SK-N-SH treated with all-trans-retinoic acid at 6 μM for 48 hours (cell line): Measurements from ENCODE around the gene CALML3.

Source experiments
- ATAC-seq: fragments of 200-7000 bp; cut with Tn5 transposase; 3 replicates; pipeline ENCODE4 v1.9.1; 2020; ENCODE audit warnings: mild to moderate bottlenecking, moderate library complexity
- ARNTL ChIP-seq: fragments of 450-650 bp; formaldehyde crosslinking; IDR thresholded peaks from 2 replicates; pipeline ENCODE4 v1.5.0; 2020; ENCODE audit warnings: low read depth, mild to moderate bottlenecking, moderate library complexity, borderline replicate concordance
- BACH2 ChIP-seq: fragments of 250-450 bp; sonication (Bioruptor Pico); IDR thresholded peaks from 2 replicates; pipeline ENCODE4 v1.9.0; 2021; ENCODE audit warnings: mild to moderate bottlenecking, borderline replicate concordance
- CREB5 ChIP-seq: fragments of 250-450 bp; sonication (Bioruptor Pico); IDR thresholded peaks from 2 replicates; pipeline ENCODE4 v1.5.1; 2020; ENCODE audit warnings: low read depth, mild to moderate bottlenecking, moderate library complexity
- CSDC2 ChIP-seq: fragments of 250-450 bp; sonication (Bioruptor Pico); IDR thresholded peaks from 2 replicates; pipeline ENCODE4 v1.5.0; 2020; ENCODE audit warnings: mild to moderate bottlenecking, moderate library complexity
- CSRNP3 ChIP-seq: fragments of 250-450 bp; sonication (Bioruptor Pico); IDR thresholded peaks from 2 replicates; pipeline ENCODE4 v1.5.1; 2021; ENCODE audit warnings: mild to moderate bottlenecking, moderate library complexity
- ESRRG ChIP-seq: fragments of 250-450 bp; sonication (Bioruptor Pico); IDR thresholded peaks from 2 replicates; pipeline ENCODE4 v1.6.1; 2021; ENCODE audit warnings: mild to moderate bottlenecking
- POU6F1 ChIP-seq: fragments of 250-450 bp; sonication (Bioruptor Pico); IDR thresholded peaks from 2 replicates; pipeline ENCODE4 v1.8.0; 2021; ENCODE audit warnings: low read depth, mild to moderate bottlenecking, moderate library complexity, borderline replicate concordance
- PPARA ChIP-seq: fragments of 250-450 bp; sonication (Bioruptor Pico); IDR thresholded peaks from 2 replicates; pipeline ENCODE4 v1.5.0; 2020; ENCODE audit warnings: mild to moderate bottlenecking, borderline replicate concordance
- TCF4 ChIP-seq: fragments of 250-450 bp; sonication (Bioruptor Pico); IDR thresholded peaks from 2 replicates; pipeline ENCODE4 v1.8.0; 2021; ENCODE audit warnings: mild to moderate bottlenecking, moderate library complexity, borderline replicate concordance
- TOX ChIP-seq: fragments of 250-450 bp; sonication (Bioruptor Pico); IDR thresholded peaks from 2 replicates; pipeline ENCODE4 v1.8.0; 2021; ENCODE audit warnings: mild to moderate bottlenecking, moderate library complexity, borderline replicate concordance
- TSHZ2 ChIP-seq: fragments of 250-450 bp; sonication (Bioruptor Pico); IDR thresholded peaks from 2 replicates; pipeline ENCODE4 v1.5.0; 2020; ENCODE audit warnings: mild to moderate bottlenecking, moderate library complexity
- ZC3H10 ChIP-seq: fragments of 250-450 bp; sonication (Bioruptor Pico); IDR thresholded peaks from 2 replicates; pipeline ENCODE4 v1.5.1; 2021; ENCODE audit warnings: mild to moderate bottlenecking, moderate library complexity
- ZFP3 ChIP-seq: fragments of 250-450 bp; sonication (Bioruptor Pico); IDR thresholded peaks from 2 replicates; pipeline ENCODE4 v1.5.0; 2020; ENCODE audit warnings: mild to moderate bottlenecking, moderate library complexity
- ZFP30 ChIP-seq: fragments of 450-650 bp; formaldehyde crosslinking; IDR thresholded peaks from 2 replicates; pipeline ENCODE4 v1.5.0; 2022; ENCODE audit warnings: mild to moderate bottlenecking, moderate library complexity
- ZNF565 ChIP-seq: fragments of 450-650 bp; formaldehyde crosslinking; conservative IDR thresholded peaks from 2 replicates; pipeline ENCODE4 v1.5.0; 2020; ENCODE audit warnings: low read depth, mild to moderate bottlenecking, moderate library complexity
- ZNF70 ChIP-seq: fragments of 450-650 bp; formaldehyde crosslinking; IDR thresholded peaks from 2 replicates; pipeline ENCODE4 v1.5.0; 2020; ENCODE audit warnings: mild to moderate bottlenecking, moderate library complexity
- ZNF8 ChIP-seq: fragments of 450-650 bp; formaldehyde crosslinking; IDR thresholded peaks from 2 replicates; pipeline ENCODE4 v1.5.0; 2020; ENCODE audit warnings: mild to moderate bottlenecking, moderate library complexity

Gene CALML3

GRCh38 chr10:5565205-5565545 lies 40.4 kb downstream of the CALML3 start:
- TF ChIP-seq ZC3H10 (no peak), ZNF70 (no peak), TCF4 (CRISPR knock-in tag) (no peak)
- no peak for ATAC-seq

- no peak for ATAC-seq
- TF ChIP-seq CSRNP3 (CRISPR knock-in tag) = no peak
- TF ChIP-seq ZFP3 (CRISPR knock-in tag) = no peak
- TF ChIP-seq ARNTL (CRISPR knock-in tag) = no peak
- TF ChIP-seq, all 23 proteins: peak for 0
Measured at GRCh38 chr10:5565671-5566581, 41.2 kb downstream of the CALML3 start.

GRCh38 chr10:5566614-5567013 lies 41.9 kb downstream of the CALML3 start:
- no peak for TF ChIP-seq ZFP30 (CRISPR knock-in tag)
- TF ChIP-seq BACH2 (CRISPR knock-in tag) = no peak
- no peak for TF ChIP-seq PPARA (CRISPR knock-in tag)
- TF ChIP-seq ZNF565 (CRISPR knock-in tag) = no peak
- TF ChIP-seq ZNF70 = no peak
- no peak for TF ChIP-seq ESRRG (CRISPR knock-in tag)
- no peak for TF ChIP-seq TCF4 (CRISPR knock-in tag)
- TF ChIP-seq CSRNP3 (CRISPR knock-in tag) = no peak
- TF ChIP-seq ZNF8 (CRISPR knock-in tag) = no peak
- no peak for TF ChIP-seq ZFP3 (CRISPR knock-in tag)
- TF ChIP-seq CREB5 (CRISPR knock-in tag) = no peak
- no peak for ATAC-seq

- ATAC-seq = no peak
- TF ChIP-seq CREB5 (CRISPR knock-in tag) = no peak
- TF ChIP-seq POU6F1 (CRISPR knock-in tag) = no peak
- no peak for TF ChIP-seq ZFP30 (CRISPR knock-in tag)
- TF ChIP-seq, all 23 proteins: peak for 0
Measured at GRCh38 chr10:5567477-5567876, 42.7 kb downstream of the CALML3 start.

GRCh38 chr10:5568984-5569383 lies 44.2 kb downstream of the CALML3 start:
- no peak for TF ChIP-seq TOX (CRISPR knock-in tag)
- ATAC-seq = no peak

- no peak for ATAC-seq
- TF ChIP-seq ARNTL (CRISPR knock-in tag) (no peak), CREB5 (CRISPR knock-in tag) (no peak), ZC3H10 (no peak), BACH2 (CRISPR knock-in tag) (no peak), TSHZ2 (CRISPR knock-in tag) (no peak), TCF4 (CRISPR knock-in tag) (no peak), ESRRG (CRISPR knock-in tag) (no peak), CSDC2 (CRISPR knock-in tag) (no peak), ZFP3 (CRISPR knock-in tag) (no peak), ZFP30 (CRISPR knock-in tag) (no peak)
Measured at GRCh38 chr10:5569568-5569967, 44.8 kb downstream of the CALML3 start.
